ELR (cell line): Measurements from ENCODE around the gene MCFD2.
A peak's percentile ranks its signal among the peaks of the same experiment; 100 is the strongest.
"Not testable (repeated sequence)": the region's sequence is repeated elsewhere in the genome, so short reads cannot be mapped to it uniquely, and the experiment has no call there.

ENCODE experiments used
- DNase-seq: peaks from one replicate; pipeline ENCODE4 v3.0.0-alpha.2; 2015; ENCODE audit warnings: low read depth

MCFD2 gene

GRCh38 chr2:46937471-46937901 lies 21.9 kb upstream of the MCFD2 start:
- DNase-seq, result peak; percentile 51

GRCh38 chr2:46936566-46936965 lies 21.0 kb upstream of the MCFD2 start:
- no peak for DNase-seq

GRCh38 chr2:46935071-46935470 lies 19.5 kb upstream of the MCFD2 start:
- no peak for DNase-seq

GRCh38 chr2:46929612-46930011 lies 14.0 kb upstream of the MCFD2 start:
- peak; percentile 69 for DNase-seq

GRCh38 chr2:46926863-46927262 lies 11.3 kb upstream of the MCFD2 start:
- no peak for DNase-seq

GRCh38 chr2:46925474-46926351 lies 10.1 kb upstream of the MCFD2 start:
- no peak for DNase-seq

GRCh38 chr2:46924608-46925007 lies 9.0 kb upstream of the MCFD2 start:
- DNase-seq, result no peak

GRCh38 chr2:46924038-46924437 lies 8.4 kb upstream of the MCFD2 start:
- DNase-seq, result no peak

GRCh38 chr2:46923041-46923528 lies 7.5 kb upstream of the MCFD2 start:
- DNase-seq, result peak; percentile 90

- DNase-seq, result no peak
Measured at GRCh38 chr2:46922606-46923005, 7.0 kb upstream of the MCFD2 start.

- peak; percentile 88 for DNase-seq
Measured at GRCh38 chr2:46921676-46922448, 6.3 kb upstream of the MCFD2 start.

- no peak for DNase-seq
Measured at GRCh38 chr2:46917628-46918027, 2.0 kb upstream of the MCFD2 start.

GRCh38 chr2:46915811-46916630 lies 415 bp upstream of the MCFD2 start:
- peak; percentile 96 for DNase-seq

GRCh38 chr2:46914578-46915230 lies 902 bp downstream of the MCFD2 start:
- DNase-seq, result peak; percentile 37

GRCh38 chr2:46913471-46914381 lies 1.9 kb downstream of the MCFD2 start:
- DNase-seq, result peak; percentile 89

GRCh38 chr2:46909771-46910419 lies 5.7 kb downstream of the MCFD2 start:
- peak; percentile 95 for DNase-seq

- DNase-seq, result no peak
Measured at GRCh38 chr2:46909150-46909549, 6.5 kb downstream of the MCFD2 start.

- not testable (repeated sequence) for DNase-seq
Measured at GRCh38 chr2:46904908-46905678, 10.5 kb downstream of the MCFD2 start.

GRCh38 chr2:46902980-46903379 lies 12.6 kb downstream of the MCFD2 start:
- not testable (repeated sequence) for DNase-seq
